Iris pigment epithelial cell (primary cell): ENCODE data around the gene QSOX2.

Source experiments
- DNase-seq: peaks from one replicate; pipeline ENCODE4 v3.0.0-alpha.2; 2011; ENCODE audit warnings: low read depth

The QSOX2 gene

GRCh38 chr9:136265561-136266355 lies 20.1 kb upstream of the QSOX2 start:
- DNase-seq, result no peak

- DNase-seq, result no peak
Measured at GRCh38 chr9:136264441-136265405, 19.1 kb upstream of the QSOX2 start.

DNA sequence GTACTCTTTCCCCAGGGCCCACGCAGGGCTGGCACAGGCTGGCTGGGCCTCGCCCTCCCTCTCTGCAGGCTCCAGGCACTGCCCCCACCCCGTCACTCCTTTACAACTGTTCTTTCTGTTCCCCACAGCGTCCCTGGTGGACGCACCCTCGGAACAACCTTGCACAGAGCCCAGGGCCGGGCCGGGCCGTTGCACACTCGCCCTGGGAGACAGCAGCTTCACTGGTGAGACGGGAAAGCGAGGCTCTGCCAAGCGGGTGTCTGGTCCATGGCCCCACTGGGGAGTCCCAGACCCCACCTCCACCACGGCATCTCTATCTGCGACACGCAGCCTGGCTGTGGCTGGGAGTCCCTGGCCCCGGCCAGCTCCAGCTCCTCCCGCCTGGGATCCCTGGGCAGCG lies 18.4 kb upstream of the QSOX2 start:
- DNase-seq, result no peak

DNA sequence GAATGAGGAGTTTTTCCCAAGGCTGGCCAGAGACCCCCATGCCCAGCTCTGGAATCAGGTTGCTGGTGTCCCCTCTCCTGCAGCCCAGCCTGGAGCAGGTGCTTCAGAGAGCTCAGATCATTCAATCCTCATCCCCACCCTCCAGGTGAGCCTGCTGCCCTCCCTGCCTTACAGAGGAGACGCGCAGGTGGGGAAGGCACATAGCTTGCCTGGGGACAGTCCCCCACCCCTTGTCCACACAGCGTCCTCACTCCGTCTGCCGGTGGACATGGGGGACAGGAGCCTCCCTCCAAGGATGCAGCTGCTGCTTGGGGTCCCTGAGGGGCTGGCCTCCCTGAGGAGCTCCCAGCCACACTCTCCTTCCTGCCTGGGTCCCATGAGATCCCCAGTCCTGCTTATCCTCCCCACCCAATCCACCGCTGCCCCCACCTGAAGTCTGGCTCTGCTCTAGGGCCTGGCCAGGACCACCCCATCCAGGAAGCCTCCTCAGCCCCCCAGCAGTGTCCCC lies 17.1 kb upstream of the QSOX2 start:
- no peak for DNase-seq

DNA sequence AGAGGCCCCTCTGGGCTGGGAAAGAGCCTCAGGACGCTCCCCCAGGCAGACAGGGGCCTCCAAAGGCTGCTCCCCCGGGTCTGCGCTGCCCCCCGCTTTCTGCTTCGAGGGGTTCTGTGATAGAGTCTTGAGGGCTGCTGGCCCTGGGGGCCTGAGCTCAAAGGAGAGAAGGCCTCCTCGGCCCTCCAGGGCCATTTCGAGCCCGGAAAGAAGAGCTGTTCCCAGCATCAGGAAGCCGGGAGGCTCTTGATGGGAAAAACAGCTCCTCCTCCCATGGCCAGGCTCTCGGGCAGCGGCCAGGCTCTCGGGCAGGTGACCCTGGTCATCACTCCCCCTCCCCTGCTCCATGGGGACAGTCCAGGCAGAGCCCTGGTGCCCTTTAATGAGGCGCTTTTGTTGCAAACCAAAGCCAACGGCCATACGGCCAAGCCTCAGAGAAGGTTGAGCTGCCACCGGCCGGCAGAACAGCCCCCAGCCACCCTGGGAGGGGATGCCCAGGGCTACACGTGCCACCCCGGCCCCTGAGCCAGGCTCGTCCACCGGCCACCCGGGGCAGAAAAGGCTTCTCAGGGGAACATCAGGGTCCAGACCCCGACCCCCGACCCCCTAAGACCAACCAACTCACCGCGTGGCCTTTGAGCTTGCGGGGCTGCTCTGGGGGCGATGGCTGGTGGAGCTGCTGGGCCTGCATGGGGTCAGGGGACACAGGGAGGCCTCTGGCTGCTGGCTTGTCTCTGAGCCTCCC lies 16.2 kb upstream of the QSOX2 start:
- no peak for DNase-seq

DNA sequence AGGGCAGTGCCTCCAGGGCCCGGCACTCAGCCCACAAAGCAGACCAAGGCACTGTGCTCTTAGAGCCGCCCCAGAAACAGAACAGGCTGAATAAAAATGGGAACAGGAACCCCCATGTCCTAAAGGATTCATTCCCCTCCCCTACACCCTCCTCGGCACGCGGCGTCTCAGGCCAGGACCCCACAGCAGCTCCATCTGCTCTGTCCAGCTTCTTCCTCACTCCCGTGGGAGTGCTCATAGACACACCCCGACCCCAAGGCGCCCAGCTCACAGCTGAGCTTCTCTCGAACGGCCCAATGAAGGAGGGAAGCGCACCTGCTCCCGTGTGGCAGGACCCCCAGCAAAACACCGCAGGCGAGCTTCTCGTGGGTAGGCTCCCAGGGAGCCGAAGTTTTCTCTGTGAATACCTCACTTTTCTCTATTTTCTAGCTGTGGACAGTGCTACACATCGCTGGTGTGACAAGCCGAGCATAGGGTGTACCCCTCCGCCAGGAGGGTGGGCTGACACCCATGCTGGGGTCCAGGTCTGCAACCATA lies 15.4 kb upstream of the QSOX2 start:
- no peak for DNase-seq

DNA sequence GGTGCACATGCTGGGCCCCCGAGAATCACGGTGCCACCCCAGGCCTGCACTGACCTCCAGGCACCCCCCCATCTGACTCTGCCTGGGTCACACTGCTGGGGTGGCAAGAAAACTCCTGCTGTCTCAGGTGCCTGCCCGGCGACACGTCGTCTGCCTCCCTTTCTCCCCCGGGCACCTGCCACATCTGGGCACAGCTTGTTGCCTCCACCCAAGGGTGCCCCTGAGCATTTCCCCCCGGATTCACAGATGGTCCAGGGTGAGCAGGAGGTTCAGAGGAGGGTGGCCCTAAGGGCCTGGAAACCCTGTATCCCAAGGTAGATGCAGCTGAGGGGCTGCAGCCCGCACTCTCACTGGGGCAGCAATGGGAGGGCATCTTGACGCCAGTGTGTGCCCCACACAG lies 14.9 kb upstream of the QSOX2 start:
- DNase-seq, result no peak

DNA sequence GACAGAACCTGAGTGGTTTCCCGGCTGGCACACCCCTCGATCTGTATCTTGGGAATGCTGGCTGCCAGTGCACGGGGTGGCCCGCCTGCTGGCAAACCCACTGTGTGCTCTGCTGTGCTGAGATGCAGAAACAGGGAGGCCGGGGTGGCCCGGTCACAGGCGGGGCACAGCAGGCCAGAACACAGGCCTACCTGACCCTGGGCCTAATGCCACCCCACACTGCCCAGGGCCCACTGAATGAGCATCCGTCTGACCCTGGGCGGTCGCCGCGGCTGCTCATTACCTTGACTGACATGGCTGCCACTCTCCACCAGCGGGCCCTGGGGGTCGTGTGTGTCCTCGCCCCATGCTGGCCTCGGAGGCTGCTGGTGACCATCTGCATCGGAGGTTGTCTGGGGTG lies 14.2 kb upstream of the QSOX2 start:
- DNase-seq, result no peak

GRCh38 chr9:136259517-136259813 lies 13.9 kb upstream of the QSOX2 start:
- no peak for DNase-seq

GRCh38 chr9:136258786-136259516 lies 13.3 kb upstream of the QSOX2 start:
- no peak for DNase-seq

- no peak for DNase-seq
Measured at GRCh38 chr9:136258299-136258625, 12.7 kb upstream of the QSOX2 start.

DNA sequence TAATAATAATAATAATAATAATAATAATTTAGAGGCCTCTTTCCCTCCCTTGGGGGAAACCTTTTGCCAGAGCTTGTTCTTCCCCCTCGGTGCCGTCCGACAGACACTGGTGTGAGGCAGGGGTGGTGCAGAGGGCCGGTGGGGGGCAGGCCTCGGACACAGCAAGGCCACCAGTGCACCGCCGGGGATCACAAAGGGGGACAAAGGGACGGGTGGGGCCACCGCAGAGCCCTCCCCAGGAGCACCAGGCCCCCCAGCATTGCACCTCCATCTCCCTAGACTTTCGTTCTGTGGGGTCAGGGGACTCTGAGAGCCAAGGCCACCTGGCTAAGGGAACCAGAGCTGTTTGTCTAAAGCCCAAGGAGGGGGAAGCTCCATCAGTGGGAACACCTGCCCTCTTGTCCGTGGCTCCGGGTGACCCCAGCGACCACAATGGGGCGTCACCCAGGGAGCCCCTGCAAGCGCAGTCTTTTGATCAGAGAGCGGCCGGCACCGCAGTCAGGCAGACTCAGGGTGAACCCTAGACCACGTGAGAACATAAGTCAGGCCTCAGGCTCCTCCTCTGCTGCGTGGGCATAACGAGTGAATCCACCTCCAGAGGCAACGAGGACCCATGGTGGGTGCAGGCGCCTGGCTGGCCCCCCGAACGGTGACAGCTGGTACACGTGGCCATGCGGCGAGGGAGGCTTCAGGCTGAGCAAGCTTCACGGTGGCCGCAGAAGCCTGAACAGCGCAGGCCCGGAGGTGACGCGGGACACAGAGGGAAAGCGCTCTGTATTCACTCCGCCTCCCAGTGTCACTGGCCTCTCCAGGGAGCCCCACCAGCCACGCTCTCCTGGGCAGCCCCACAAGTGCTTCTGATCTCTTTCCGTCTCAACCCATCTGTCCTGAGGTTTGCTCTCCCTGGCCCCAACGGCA lies 12.0 kb upstream of the QSOX2 start:
- no peak for DNase-seq

GRCh38 chr9:136255896-136256890 lies 10.6 kb upstream of the QSOX2 start:
- DNase-seq, result no peak

DNA sequence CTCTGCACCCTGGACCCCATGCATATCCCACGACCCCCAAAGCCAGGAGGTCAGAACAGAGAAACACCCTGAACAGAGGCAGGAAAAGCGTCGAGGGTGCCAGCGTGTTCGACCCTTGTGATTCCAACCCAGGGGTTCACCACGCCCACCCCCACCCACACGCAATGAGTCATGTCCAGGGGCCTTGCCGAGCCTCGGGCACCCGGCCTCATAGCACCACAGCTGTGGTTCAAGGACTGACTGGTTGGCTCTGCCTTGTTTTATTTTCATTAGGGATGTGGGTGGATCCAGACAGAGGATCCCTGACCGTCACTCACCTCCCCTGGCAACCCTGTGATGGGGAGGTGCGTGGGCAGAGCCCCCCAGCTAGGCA lies 9.5 kb upstream of the QSOX2 start:
- DNase-seq, result peak; percentile 47

DNA sequence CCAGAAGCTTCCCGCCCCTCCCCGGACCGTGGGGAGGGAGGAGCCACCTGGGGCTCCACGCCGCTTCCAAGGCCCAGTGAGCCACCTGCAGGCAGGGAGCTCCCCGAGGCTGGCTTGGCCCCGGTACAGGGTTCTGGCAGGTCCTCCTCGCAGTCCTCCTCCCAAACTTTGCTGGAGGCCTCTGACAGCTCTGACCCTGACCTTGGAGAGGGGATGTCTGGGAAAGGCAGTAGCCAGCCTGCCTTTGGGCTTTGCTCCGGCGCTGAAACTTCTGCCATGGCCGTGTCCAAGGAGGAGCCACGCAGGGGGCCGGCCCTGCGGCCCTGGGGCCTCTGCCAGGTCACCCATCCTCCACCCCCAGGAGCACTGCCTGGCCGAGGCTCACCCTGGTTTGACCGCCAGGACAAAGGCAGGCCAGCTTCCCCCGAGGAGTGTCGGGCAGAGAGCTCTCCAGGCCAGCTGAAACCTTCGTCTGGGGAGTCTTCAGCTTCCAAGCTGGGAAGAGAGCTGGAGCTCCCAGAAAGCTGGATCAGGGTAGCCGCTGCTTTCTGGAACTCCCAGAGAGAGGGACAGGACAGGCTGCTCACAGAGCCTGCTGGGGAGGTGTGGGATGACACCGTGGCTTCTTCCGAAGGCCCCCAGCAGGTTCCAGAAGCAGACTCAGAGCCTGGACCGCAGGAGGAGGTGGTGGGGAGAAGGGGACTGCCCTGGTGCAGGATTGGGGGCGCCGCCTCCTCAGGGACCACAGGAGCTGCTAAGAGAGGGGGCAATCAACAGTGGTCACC lies 9.0 kb upstream of the QSOX2 start:
- DNase-seq, result no peak

GRCh38 chr9:136253246-136254130 lies 7.9 kb upstream of the QSOX2 start:
- DNase-seq, result no peak

- DNase-seq, result no peak
Measured at GRCh38 chr9:136252846-136253245, 7.2 kb upstream of the QSOX2 start.
